Left ventricle myocardium inferior (tissue), 1 donor: ENCODE data around the gene RAB9A. TPM values are rescaled to one million over a fixed set of nuclear protein-coding genes. Genes with fewer than 3 reads are reported as not detected.
A peak's percentile ranks its signal among the peaks of the same experiment; 100 is the strongest.
"Not testable (repeated sequence)": the region's sequence is repeated elsewhere in the genome, so short reads cannot be mapped to it uniquely, and the experiment has no call there.

ENCODE experiments used
- DNase-seq: peaks from one replicate; pipeline ENCODE4 v3.0.0-alpha.2; 2020
- H3K27ac ChIP-seq: fragments of 200-600 bp; replicated peaks from 2 replicates; pipeline ENCODE4 v1.8.0; 2021
- H3K27me3 ChIP-seq: fragments of 200-600 bp; 2 replicates; pipeline ENCODE4 v1.8.0; 2021; ENCODE audit warnings: low read depth
- H3K36me3 ChIP-seq: fragments of 200-600 bp; 2 replicates; pipeline ENCODE4 v1.8.0; 2021
- H3K4me1 ChIP-seq: fragments of 200-600 bp; 2 replicates; pipeline ENCODE4 v1.8.0; 2021
- H3K4me3 ChIP-seq: fragments of 200-600 bp; 2 replicates; pipeline ENCODE4 v1.8.0; 2021; ENCODE audit warnings: mild to moderate bottlenecking, moderate library complexity
- H3K9me3 ChIP-seq: fragments of 200-600 bp; replicated peaks from 2 replicates; pipeline ENCODE4 v1.8.0; 2021
- CTCF ChIP-seq: fragments of 200-600 bp; IDR thresholded peaks from 2 replicates; pipeline ENCODE4 v1.8.0; 2021; ENCODE audit warnings: antibody characterized with exemption, mild to moderate bottlenecking, borderline replicate concordance
- intact Hi-C: fragments of 100-400 bp; cut with micrococcal nuclease; formaldehyde crosslinking; loops from one replicate; pipeline ENCODE4 v1.11.0; 2022
- total RNA-seq: library from RNA; stranded (reverse); fragmentation: NEBNext Ultra II Directional; extraction: Animal tissue kit (Norgen Biotek cat#: 25700); gene quantifications from one replicate; pipeline ENCODE4 v1.2.1, GENCODE V29; 2021
- donor health status: DM: no; HTN: yes; CAD: no; lungs with severe emphysema.

Gene RAB9A
- total RNA-seq, 1 donor from 2014 or later: 22.2 TPM

GRCh38 chrX:13662355-13662791 lies 26.6 kb upstream of the RAB9A start:
- no peak for DNase-seq
- H3K4me3 ChIP-seq: no peak overlapping the region
- no peak for TF ChIP-seq CTCF
- peak overlapping the region; percentile 19 for H3K27ac ChIP-seq
- peaks cover 15% of the 10 kb centered on the region for H3K4me1 ChIP-seq
- H3K36me3 ChIP-seq: peaks cover 16% of the 10 kb centered on the region
- intact Hi-C loops: no loop called here
- H3K27me3 ChIP-seq: no peaks in the 10 kb centered on the region
- H3K9me3 ChIP-seq: no peaks in the 10 kb centered on the region

GRCh38 chrX:13664020-13664419 lies 24.9 kb upstream of the RAB9A start:
- Histone ChIP-seq H3K27me3 (no peaks in the 10 kb centered on the region), H3K4me3 (no peak overlapping the region), H3K36me3 (peaks cover 16% of the 10 kb centered on the region), H3K27ac (peak overlapping the region; percentile 64), H3K4me1 (peaks cover 16% of the 10 kb centered on the region), H3K9me3 (no peaks in the 10 kb centered on the region)
- no peak for TF ChIP-seq CTCF
- DNase-seq: no peak
- intact Hi-C loops: no loop called here

DNA sequence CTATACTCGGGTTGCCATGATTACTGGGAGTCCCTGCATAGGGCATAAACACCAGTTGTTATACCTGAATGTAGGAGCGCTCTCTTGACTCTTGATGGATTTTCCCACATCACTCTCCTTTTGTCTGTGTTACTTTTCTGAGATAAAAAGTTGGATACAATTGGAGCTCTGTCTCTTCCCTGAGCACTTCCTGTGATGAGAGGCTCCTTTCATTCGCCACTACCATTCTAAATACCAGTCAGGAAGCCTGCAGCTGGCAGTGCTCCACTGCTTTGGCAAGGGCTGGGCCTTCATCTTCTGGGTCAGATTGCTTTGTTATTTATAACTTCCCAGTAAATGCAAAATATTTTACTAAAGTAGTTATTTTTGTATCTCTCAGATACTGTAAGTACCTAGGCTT lies 22.1 kb upstream of the RAB9A start:
- TF ChIP-seq CTCF: no peak
- peaks cover 3% of the 10 kb centered on the region for H3K36me3 ChIP-seq
- H3K4me3 ChIP-seq: no peak overlapping the region
- H3K9me3 ChIP-seq: no peaks in the 10 kb centered on the region
- H3K27me3 ChIP-seq: no peaks in the 10 kb centered on the region
- peak overlapping the region; percentile 38 for H3K27ac ChIP-seq
- intact Hi-C loops: no loop called here
- peak; percentile 20 for DNase-seq
- peaks cover 14% of the 10 kb centered on the region for H3K4me1 ChIP-seq

DNA sequence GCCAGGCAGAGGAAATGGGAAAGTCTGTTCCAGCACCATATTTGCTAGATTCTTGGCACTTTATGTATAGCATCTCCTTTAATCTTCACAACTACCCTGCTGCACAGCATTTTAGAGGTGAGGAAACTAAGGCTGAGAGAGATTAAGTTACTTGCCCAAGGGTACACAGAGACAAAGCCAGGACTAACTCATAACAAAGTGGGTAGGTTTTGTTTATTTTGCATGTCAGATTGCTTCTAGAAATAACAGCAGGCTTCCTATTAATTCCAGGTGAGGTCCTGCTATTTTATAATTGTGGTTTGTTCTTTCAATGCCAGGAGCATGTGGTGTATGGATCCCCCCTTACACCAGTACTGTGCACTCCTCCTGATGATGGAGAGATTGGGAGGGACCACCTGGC lies 21.0 kb upstream of the RAB9A start:
- no peaks in the 10 kb centered on the region for H3K36me3 ChIP-seq
- intact Hi-C loops: no loop called here
- no peak overlapping the region for H3K4me3 ChIP-seq
- DNase-seq: no peak
- H3K4me1 ChIP-seq: peaks cover 14% of the 10 kb centered on the region
- H3K27me3 ChIP-seq: no peaks in the 10 kb centered on the region
- H3K27ac ChIP-seq: peak overlapping the region; percentile 63
- no peak for TF ChIP-seq CTCF
- no peaks in the 10 kb centered on the region for H3K9me3 ChIP-seq

GRCh38 chrX:13669246-13669737 lies 19.6 kb upstream of the RAB9A start:
- Histone ChIP-seq H3K4me3 (peak overlapping the region; percentile 9), H3K9me3 (no peaks in the 10 kb centered on the region), H3K36me3 (no peaks in the 10 kb centered on the region), H3K27me3 (no peaks in the 10 kb centered on the region), H3K27ac (peak overlapping the region; percentile 63), H3K4me1 (peaks cover 14% of the 10 kb centered on the region)
- intact Hi-C loops: no loop called here
- DNase-seq: peak; percentile 18
- no peak for TF ChIP-seq CTCF

- Histone ChIP-seq H3K4me1 (peaks cover 14% of the 10 kb centered on the region), H3K27ac (peak overlapping the region; percentile 63)
- DNase-seq, intact Hi-C loops, H3K36me3 ChIP-seq, H3K9me3 ChIP-seq, H3K27me3 ChIP-seq, H3K4me3 ChIP-seq: not testable (repeated sequence)
These were observed 19.2 kb upstream of the RAB9A start for GRCh38 chrX:13669755-13670154.
